Stimulated activated effector memory CD8-positive, alpha-beta T cell treated with anti-CD3 and anti-CD28 coated beads, Interleukin-12 subunit alpha, Interleukin-12 subunit beta, amount 100 ng/mL, for 72 hours (primary cell): ENCODE results near the gene DTNA.

Experiments used
- ATAC-seq: fragments of 150-1000 bp; cut with Tn5 transposase; 2 replicates; pipeline ENCODE4 v1.10.0; 2021
- DNase-seq, 2 donors: peaks; one replicate each; pipeline ENCODE4 v3.0.0; 2021 to 2022; ENCODE audit warnings: low spot score in 2 of 2
- H3K27ac Mint-ChIP-seq: one replicate; pipeline ENCODE4 v1.8.0; 2022; ENCODE audit warnings: mild to moderate bottlenecking, mixed read lengths
- H3K36me3 Mint-ChIP-seq: one replicate; pipeline ENCODE4 v1.8.0; 2022; ENCODE audit warnings: mild to moderate bottlenecking, mixed read lengths
- H3K4me1 Mint-ChIP-seq: one replicate; pipeline ENCODE4 v1.8.0; 2022; ENCODE audit warnings: mixed read lengths
- H3K4me3 Mint-ChIP-seq: one replicate; pipeline ENCODE4 v1.8.0; 2022; ENCODE audit warnings: mild to moderate bottlenecking, mixed read lengths
- H3K9me3 Mint-ChIP-seq: one replicate; pipeline ENCODE4 v1.8.0; 2022; ENCODE audit warnings: mixed read lengths

The DTNA gene

DNA sequence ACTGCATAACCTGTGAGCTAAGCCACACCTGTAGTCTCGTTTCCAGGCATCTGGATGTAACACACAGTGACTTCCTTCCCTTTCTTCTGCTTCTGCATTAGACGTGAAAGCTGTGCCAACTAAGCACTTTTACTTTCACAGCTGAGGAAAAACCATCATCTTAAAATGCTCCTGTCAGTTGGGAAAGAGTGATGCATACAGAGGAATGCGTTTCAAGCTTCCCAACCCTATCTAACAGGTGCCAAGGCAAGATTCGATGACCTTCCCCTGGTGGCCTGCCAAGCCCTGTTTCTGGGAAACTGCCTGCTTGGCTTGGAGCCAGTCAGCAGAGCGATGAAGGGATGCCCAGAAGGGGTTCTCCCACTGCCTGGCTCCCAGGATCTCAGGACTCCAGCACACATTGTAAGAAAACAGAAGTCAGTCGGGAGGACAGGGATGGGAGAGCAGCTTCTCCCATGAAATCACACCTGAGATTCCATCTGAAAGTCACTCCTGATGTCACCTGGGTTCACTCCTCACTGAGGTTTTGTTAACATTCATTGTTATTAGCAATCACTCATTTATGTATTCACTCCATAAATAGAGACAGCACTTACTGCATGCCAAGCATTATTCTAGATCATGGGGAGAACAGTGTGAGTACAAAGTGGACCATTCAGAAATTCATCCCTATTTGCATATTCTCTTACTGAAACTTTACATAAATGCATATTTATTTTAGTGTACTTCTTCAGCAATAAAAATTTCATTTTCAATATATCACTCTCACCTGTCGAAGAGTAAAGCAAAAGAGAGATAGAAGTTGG, 64.1 kb downstream of the DTNA start:
- DNase-seq: no peak
- no peaks in the 10 kb centered on the region for H3K36me3 Mint-ChIP-seq

DNA sequence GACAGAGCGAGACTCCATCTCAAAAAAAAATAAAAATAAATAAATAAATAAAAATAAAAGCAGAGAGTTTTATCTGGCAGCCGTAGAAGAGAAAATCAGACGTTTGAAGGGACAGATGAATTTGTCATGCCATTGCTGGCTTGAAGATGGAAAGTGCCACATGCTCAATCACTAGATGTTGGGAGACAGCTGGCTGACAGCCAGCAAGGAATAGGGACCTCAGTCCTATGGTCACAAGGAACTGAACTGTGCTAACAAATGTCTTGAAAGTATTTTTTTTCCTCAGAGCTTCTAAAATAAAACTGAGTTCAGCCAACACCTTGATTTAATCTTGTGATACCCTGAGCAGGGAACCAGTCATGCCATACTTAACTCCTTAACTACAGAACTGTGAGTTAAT, 65.4 kb downstream of the DTNA start:
- Mint-ChIP-seq H3K36me3 (no peaks in the 10 kb centered on the region), H3K9me3 (no peaks in the 10 kb centered on the region), H3K4me3 (no peak overlapping the region), H3K27ac (no peak overlapping the region), H3K4me1 (no peaks in the 10 kb centered on the region)
- ATAC-seq (no peak), DNase-seq (no peak)

More for the DNA sequence above, 64.1 kb downstream of the DTNA start:
- Mint-ChIP-seq H3K4me3 (no peak overlapping the region), H3K4me1 (no peaks in the 10 kb centered on the region), H3K27ac (no peak overlapping the region), H3K9me3 (no peaks in the 10 kb centered on the region)
- ATAC-seq: no peak

GRCh38 chr18:34779112-34779511, 69.0 kb downstream of the DTNA start:
- no peaks in the 10 kb centered on the region for H3K4me1 Mint-ChIP-seq
- no peak overlapping the region for H3K4me3 Mint-ChIP-seq
- no peak for ATAC-seq

GRCh38 chr18:34780856-34781255, 70.8 kb downstream of the DTNA start:
- H3K9me3 Mint-ChIP-seq: no peaks in the 10 kb centered on the region

More at GRCh38 chr18:34779112-34779511, 69.0 kb downstream of the DTNA start:
- Mint-ChIP-seq H3K36me3 (no peaks in the 10 kb centered on the region), H3K27ac (no peak overlapping the region), H3K9me3 (no peaks in the 10 kb centered on the region)
- no peak for DNase-seq

GRCh38 chr18:34783501-34783900, 73.4 kb downstream of the DTNA start:
- Mint-ChIP-seq H3K4me3 (no peak overlapping the region), H3K9me3 (no peaks in the 10 kb centered on the region), H3K36me3 (no peaks in the 10 kb centered on the region), H3K4me1 (no peaks in the 10 kb centered on the region), H3K27ac (no peak overlapping the region)
- DNase-seq: no peak
- no peak for ATAC-seq

More at GRCh38 chr18:34780856-34781255, 70.8 kb downstream of the DTNA start:
- no peaks in the 10 kb centered on the region for H3K4me1 Mint-ChIP-seq
- ATAC-seq (no peak), DNase-seq (no peak)
- no peak overlapping the region for H3K27ac Mint-ChIP-seq
- H3K36me3 Mint-ChIP-seq: no peaks in the 10 kb centered on the region
- no peak overlapping the region for H3K4me3 Mint-ChIP-seq

GRCh38 chr18:34786162-34786741, 76.2 kb downstream of the DTNA start:
- no peaks in the 10 kb centered on the region for H3K9me3 Mint-ChIP-seq
- DNase-seq (no peak), ATAC-seq (no peak)
- H3K27ac Mint-ChIP-seq: no peak overlapping the region
- H3K4me1 Mint-ChIP-seq: no peaks in the 10 kb centered on the region
- no peak overlapping the region for H3K4me3 Mint-ChIP-seq
- no peaks in the 10 kb centered on the region for H3K36me3 Mint-ChIP-seq

DNA sequence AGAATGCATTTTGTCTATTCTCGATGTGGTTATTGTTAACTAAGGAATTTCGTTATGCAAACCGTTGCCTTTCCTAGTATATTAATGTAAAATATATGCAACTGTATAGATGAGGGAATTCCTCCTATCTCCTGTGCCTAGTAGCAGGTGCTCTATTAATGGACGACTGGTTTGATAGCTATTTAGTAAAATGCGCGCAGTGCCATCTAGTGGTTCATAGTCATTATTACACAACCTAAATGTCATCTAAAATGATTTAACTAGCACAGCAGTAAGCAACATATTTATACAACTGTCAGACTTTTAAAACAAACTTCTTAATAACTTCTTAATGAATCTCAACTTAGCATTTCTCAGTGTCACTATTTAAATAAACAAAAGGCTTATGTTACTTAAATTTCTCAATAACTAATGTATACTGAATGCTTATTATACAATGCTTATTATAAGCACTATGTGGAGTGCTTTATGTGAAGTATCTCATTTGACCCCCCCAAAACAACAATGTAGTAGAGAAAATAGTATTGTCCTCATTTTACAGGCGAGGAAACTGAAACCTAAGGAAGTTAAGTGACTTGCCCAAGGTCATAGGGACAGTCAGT, 77.9 kb downstream of the DTNA start:
- no peak overlapping the region for H3K4me3 Mint-ChIP-seq
- DNase-seq: no peak
- no peak for ATAC-seq
- no peak overlapping the region for H3K27ac Mint-ChIP-seq
- no peaks in the 10 kb centered on the region for H3K4me1 Mint-ChIP-seq
- no peaks in the 10 kb centered on the region for H3K9me3 Mint-ChIP-seq
- H3K36me3 Mint-ChIP-seq: no peaks in the 10 kb centered on the region

GRCh38 chr18:34789768-34790344, 79.8 kb downstream of the DTNA start:
- H3K27ac Mint-ChIP-seq: no peak overlapping the region
- peak; percentile 55 for ATAC-seq
- no peak for DNase-seq
- no peak overlapping the region for H3K4me3 Mint-ChIP-seq
- no peaks in the 10 kb centered on the region for H3K9me3 Mint-ChIP-seq
- no peaks in the 10 kb centered on the region for H3K36me3 Mint-ChIP-seq
- no peaks in the 10 kb centered on the region for H3K4me1 Mint-ChIP-seq

DNA sequence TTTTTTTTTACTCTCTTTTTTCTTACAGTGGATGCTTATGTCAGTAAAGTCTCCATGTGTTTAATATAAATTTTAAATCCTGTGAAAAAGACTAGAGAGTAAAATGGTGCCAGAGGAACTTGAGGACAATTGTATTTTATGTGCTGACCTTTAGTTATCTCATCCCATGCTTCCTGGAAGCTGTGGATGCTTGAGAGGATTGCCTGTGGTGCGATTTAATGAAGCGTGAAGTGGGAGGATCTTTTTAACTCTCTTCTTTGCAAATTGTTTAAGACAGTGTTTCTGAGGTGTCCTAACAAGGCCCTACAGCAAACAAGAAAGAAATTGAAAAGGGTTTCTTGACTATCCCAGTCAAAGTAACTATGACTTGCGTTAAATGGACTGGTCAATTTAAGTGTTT, 84.2 kb downstream of the DTNA start:
- DNase-seq (no peak), ATAC-seq (no peak)
- H3K36me3 Mint-ChIP-seq: no peaks in the 10 kb centered on the region
- H3K27ac Mint-ChIP-seq: no peak overlapping the region
- no peaks in the 10 kb centered on the region for H3K9me3 Mint-ChIP-seq
- H3K4me3 Mint-ChIP-seq: no peak overlapping the region
- no peaks in the 10 kb centered on the region for H3K4me1 Mint-ChIP-seq

DNA sequence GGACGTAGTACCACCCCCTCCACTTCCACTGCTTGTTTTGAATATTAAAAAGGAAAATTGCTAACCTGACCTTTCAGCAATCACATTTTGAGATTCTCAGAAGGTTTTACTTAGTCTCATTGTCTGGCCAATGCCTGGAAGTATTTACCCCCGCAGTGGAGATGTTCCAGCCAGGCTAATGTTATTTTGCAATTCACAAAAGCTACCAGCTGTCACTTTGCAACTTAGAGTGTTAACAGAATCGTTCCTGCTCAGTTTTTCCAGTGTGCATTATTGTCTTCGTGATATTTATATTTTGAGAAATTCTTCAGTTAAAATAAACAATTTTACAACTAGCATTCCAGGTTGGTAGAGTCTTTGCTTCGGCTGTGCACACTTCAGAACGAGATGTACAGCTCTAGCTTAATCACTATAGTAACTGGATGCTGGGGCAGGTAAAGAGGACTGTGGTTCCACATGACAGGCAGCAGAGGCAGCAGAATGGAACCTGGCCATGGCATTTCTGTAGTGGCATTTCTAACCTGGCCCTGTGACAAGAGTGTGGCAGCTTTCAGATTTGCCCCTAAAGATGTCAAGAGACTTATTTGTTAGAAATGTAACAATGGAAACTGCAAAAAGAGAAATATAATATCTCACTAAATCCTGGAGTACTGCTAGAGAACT, 85.1 kb downstream of the DTNA start:
- Mint-ChIP-seq H3K9me3 (no peaks in the 10 kb centered on the region), H3K36me3 (no peaks in the 10 kb centered on the region), H3K4me3 (no peak overlapping the region), H3K27ac (no peak overlapping the region), H3K4me1 (no peaks in the 10 kb centered on the region)
- no peak for ATAC-seq
- no peak for DNase-seq

DNA sequence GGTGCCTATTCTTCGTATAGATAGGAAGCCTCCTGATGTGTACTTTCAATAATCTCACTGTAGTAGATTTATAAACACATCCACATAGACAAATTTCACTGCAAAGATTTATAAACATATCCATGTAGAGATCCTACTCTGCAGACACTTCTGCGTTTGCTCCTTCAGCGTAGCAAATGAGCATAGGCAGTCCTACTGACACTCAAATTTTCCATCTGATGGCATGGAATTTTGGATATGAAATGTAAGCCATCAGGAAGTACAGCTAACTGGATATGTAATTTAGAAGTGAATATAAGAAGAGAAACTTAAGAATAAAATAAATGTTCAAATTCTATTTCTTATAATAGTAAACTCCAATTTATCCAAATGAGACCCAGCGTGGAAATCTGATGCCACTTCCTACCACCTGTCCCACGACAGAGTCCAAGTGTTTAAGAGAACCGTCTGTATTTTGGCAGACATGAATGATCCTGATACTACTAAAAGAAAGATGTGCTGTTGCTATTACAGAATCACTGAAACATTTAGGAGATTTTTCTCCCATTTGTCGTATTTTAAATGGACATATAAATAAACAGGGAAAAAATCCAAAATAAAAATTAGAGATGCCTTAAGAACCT, 86.0 kb downstream of the DTNA start:
- H3K4me3 Mint-ChIP-seq: no peak overlapping the region
- H3K4me1 Mint-ChIP-seq: no peaks in the 10 kb centered on the region
- no peaks in the 10 kb centered on the region for H3K9me3 Mint-ChIP-seq

DNA sequence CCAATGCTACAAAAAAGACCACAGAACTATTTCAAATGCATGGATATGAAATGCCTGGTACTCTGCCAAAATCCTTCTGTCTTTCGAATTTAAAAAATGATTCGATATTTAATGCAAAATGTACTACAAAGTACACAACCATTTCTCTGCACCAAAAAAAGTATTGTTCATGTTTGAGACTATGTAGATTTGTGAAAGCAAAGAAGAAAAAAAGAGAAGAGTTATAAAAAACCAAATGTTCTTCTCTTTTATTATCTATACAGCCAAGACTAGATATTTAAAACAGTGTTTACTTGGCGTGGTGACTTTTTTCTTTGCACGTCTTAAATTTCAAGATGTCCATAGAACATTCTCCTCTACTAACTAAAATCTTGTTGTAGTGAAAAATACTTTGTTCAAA, 89.2 kb downstream of the DTNA start:
- no peaks in the 10 kb centered on the region for H3K9me3 Mint-ChIP-seq
- no peak for DNase-seq
- no peak overlapping the region for H3K4me3 Mint-ChIP-seq
- ATAC-seq: no peak
- H3K4me1 Mint-ChIP-seq: no peaks in the 10 kb centered on the region
- H3K36me3 Mint-ChIP-seq: no peaks in the 10 kb centered on the region
- H3K27ac Mint-ChIP-seq: no peak overlapping the region

More for the DNA sequence above, 86.0 kb downstream of the DTNA start:
- no peaks in the 10 kb centered on the region for H3K36me3 Mint-ChIP-seq
- ATAC-seq (no peak), DNase-seq (no peak)
- H3K27ac Mint-ChIP-seq: no peak overlapping the region

DNA sequence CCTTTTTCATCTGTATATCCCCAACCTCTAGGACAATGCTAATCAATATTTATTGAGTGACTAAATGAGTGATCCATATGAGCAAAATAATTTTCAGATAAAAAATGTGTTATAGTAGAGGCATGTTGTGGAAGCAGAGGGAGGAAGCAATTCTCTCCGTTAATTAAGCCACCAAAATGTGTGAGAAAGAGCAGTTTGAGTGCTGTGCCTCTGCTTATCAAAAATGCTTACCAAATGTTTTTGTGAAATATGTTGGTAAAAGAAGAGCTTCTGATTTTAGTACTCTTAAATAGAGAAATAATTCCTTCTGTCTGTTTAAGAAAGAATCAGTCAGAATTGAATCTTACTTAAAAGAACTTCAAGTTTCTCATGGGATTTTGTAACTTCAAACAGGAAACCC, 90.3 kb downstream of the DTNA start:
- H3K36me3 Mint-ChIP-seq: no peaks in the 10 kb centered on the region
- no peaks in the 10 kb centered on the region for H3K9me3 Mint-ChIP-seq
- no peak overlapping the region for H3K27ac Mint-ChIP-seq
- ATAC-seq: no peak
- no peaks in the 10 kb centered on the region for H3K4me1 Mint-ChIP-seq
- no peak for DNase-seq
- H3K4me3 Mint-ChIP-seq: no peak overlapping the region

GRCh38 chr18:34801774-34802173, 91.7 kb downstream of the DTNA start:
- H3K4me3 Mint-ChIP-seq: no peak overlapping the region

DNA sequence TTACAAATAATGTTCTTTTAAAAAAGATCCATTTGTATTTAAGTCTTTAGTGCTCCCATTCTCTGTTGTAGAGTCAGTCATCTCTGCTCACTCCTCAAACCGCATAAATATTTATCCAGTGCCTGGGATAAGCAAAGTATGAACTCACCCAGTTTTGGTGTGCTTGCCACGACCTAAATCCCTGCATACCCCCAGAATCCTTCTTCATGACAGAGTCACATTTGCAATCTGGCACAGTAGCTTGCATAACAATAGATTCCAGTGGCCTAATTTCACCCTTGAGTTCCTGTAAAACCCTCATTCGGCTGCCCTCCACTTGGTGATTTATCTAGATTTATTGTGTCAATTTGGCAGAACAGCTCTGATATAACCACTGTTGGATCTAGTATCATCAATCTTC, 92.9 kb downstream of the DTNA start:
- Mint-ChIP-seq H3K4me1 (no peaks in the 10 kb centered on the region), H3K27ac (no peak overlapping the region), H3K9me3 (no peaks in the 10 kb centered on the region), H3K4me3 (no peak overlapping the region), H3K36me3 (no peaks in the 10 kb centered on the region)
- no peak for ATAC-seq
- DNase-seq: no peak

More at GRCh38 chr18:34801774-34802173, 91.7 kb downstream of the DTNA start:
- no peak for DNase-seq
- H3K9me3 Mint-ChIP-seq: no peaks in the 10 kb centered on the region
- no peak overlapping the region for H3K27ac Mint-ChIP-seq
- H3K4me1 Mint-ChIP-seq: no peaks in the 10 kb centered on the region
- H3K36me3 Mint-ChIP-seq: no peaks in the 10 kb centered on the region
- no peak for ATAC-seq
